HG02759 (cell line): ENCODE measurements around the gene KCTD7.
"Not testable (repeated sequence)": the region's sequence is repeated elsewhere in the genome, so short reads cannot be mapped to it uniquely, and the experiment has no call there.

Experiments used
- ATAC-seq: cut with Tn5 transposase; IDR thresholded peaks from one replicate; pipeline ENCODE4 v1.9.1; 2021; ENCODE audit warnings: mild to moderate bottlenecking, moderate library complexity; ENCODE audit not compliant: unreplicated experiment

Gene KCTD7

GRCh38 chr7:66628361-66629221 is at the start of gene KCTD7:
KCTD7 (plus strand) TSS chr7:66628881; CDS start chr7:66629065, 184 bp downstream.
- ATAC-seq: peak; percentile 94

- not testable (repeated sequence) for ATAC-seq
Observed at GRCh38 chr7:66580380-66580779, 48.3 kb upstream of the KCTD7 start.

- not testable (repeated sequence) for ATAC-seq
Observed at GRCh38 chr7:66582816-66583489, 45.7 kb upstream of the KCTD7 start.

GRCh38 chr7:66583490-66584110 is 45.1 kb upstream of the KCTD7 start:
- ATAC-seq: no peak

GRCh38 chr7:66586181-66586580 is 42.5 kb upstream of the KCTD7 start:
- ATAC-seq: no peak

GRCh38 chr7:66588226-66588625 is 40.5 kb upstream of the KCTD7 start:
- not testable (repeated sequence) for ATAC-seq

GRCh38 chr7:66588856-66589570 is 39.7 kb upstream of the KCTD7 start:
- ATAC-seq: not testable (repeated sequence)

- not testable (repeated sequence) for ATAC-seq
Observed at GRCh38 chr7:66590302-66591057, 38.2 kb upstream of the KCTD7 start.

GRCh38 chr7:66591058-66591798 is 37.5 kb upstream of the KCTD7 start:
- ATAC-seq: peak; percentile 18

- ATAC-seq: peak; percentile 99
Observed at GRCh38 chr7:66591799-66592596, 36.7 kb upstream of the KCTD7 start.

- not testable (repeated sequence) for ATAC-seq
Observed at GRCh38 chr7:66592597-66593146, 36.0 kb upstream of the KCTD7 start.

- ATAC-seq: not testable (repeated sequence)
Observed at GRCh38 chr7:66594082-66594481, 34.6 kb upstream of the KCTD7 start.

GRCh38 chr7:66597461-66597860 is 31.2 kb upstream of the KCTD7 start:
- ATAC-seq: no peak

GRCh38 chr7:66602159-66602558 is 26.5 kb upstream of the KCTD7 start:
- ATAC-seq: no peak

GRCh38 chr7:66604198-66604597 is 24.5 kb upstream of the KCTD7 start:
- ATAC-seq: no peak

GRCh38 chr7:66606540-66607291 is 22.0 kb upstream of the KCTD7 start:
- not testable (repeated sequence) for ATAC-seq

- ATAC-seq: no peak
Observed at GRCh38 chr7:66609176-66609575, 19.5 kb upstream of the KCTD7 start.

GRCh38 chr7:66614596-66614995 is 14.1 kb upstream of the KCTD7 start:
- not testable (repeated sequence) for ATAC-seq
